Stimulated activated CD4-positive, alpha-beta T cell treated with anti-CD3 and anti-CD28 coated beads, Interleukin-1b, Interleukin-23, amount 100 ng/mL, for 4 hours (primary cell): ENCODE measurements around the gene NKX6-1.

ENCODE experiments used
- DNase-seq, 2 donors: peaks; one replicate each; pipeline ENCODE4 v3.0.0-alpha.2; 2020; ENCODE audit warnings: low read depth in 2 of 2

The NKX6-1 gene

GRCh38 chr4:84479663-84480062 is 19.4 kb downstream of the NKX6-1 start:
- DNase-seq, result no peak

- no peak for DNase-seq
Measured at GRCh38 chr4:84477738-84478137, 21.4 kb downstream of the NKX6-1 start.

- no peak for DNase-seq
Measured at GRCh38 chr4:84474107-84474506, 25.0 kb downstream of the NKX6-1 start.

GRCh38 chr4:84472154-84472553 is 26.9 kb downstream of the NKX6-1 start:
- no peak for DNase-seq

- no peak for DNase-seq
Measured at GRCh38 chr4:84470204-84470785, 28.8 kb downstream of the NKX6-1 start.

GRCh38 chr4:84467601-84468000 is 31.5 kb downstream of the NKX6-1 start:
- no peak for DNase-seq

GRCh38 chr4:84459783-84460182 is 39.3 kb downstream of the NKX6-1 start:
- DNase-seq, result no peak

GRCh38 chr4:84456157-84456556 is 42.9 kb downstream of the NKX6-1 start:
- no peak for DNase-seq

- DNase-seq, result no peak
Measured at GRCh38 chr4:84455697-84456096, 43.4 kb downstream of the NKX6-1 start.

GRCh38 chr4:84451546-84451945 is 47.5 kb downstream of the NKX6-1 start:
- DNase-seq, result no peak

- DNase-seq, result no peak
Measured at GRCh38 chr4:84443523-84443922, 55.6 kb downstream of the NKX6-1 start.

GRCh38 chr4:84442778-84443177 is 56.3 kb downstream of the NKX6-1 start:
- no peak for DNase-seq
